GDM1 (cell line): Measurements from ENCODE around the gene PAPSS2.
"Not testable (repeated sequence)": the region's sequence is repeated elsewhere in the genome, so short reads cannot be mapped to it uniquely, and the experiment has no call there.

ENCODE experiments used
- DNase-seq: peaks from one replicate; lab custom pipeline; 2025; lab: John Stamatoyannopoulos, UW

The PAPSS2 gene

DNA sequence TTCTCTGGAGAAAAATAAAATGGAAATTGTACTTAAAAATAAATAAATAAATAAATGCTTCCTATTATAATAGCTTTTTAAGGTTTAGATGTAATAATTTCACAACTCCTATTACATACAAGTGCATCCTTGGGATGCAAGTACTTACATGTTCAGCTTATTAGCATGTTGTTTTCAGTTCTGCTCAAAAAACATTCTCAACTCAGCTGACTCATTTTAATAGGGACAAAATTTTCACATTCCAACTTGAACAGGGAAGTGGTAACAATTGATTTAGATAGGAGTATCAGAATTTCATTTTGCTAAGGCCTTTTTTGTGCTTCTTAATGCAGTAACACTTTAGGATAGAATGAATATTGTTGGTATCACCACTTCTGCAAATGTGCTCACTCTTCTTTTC lies 16.7 kb upstream of the PAPSS2 start:
- DNase-seq, result no peak

GRCh38 chr10:87643920-87644319 lies 15.8 kb upstream of the PAPSS2 start:
- DNase-seq, result no peak

DNA sequence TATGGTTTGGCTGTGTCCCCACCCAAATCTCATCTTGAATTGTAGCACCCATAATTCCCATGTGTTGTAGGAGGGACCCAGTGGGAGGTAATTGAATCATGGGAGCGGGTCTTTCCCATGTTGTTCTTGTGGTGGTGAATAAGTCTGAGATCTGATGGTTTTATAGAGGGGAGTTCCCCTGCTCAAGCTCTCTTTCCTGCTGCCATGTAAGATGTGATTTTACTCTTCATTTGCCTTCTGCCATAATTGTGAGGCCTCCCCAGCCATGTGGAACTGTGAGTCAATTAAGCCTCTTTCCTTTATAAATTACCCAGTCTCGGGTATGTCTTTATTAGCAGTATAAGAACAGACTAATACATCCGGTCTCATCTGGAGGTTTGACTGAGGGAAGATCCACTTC lies 15.2 kb upstream of the PAPSS2 start:
- not testable (repeated sequence) for DNase-seq

DNA sequence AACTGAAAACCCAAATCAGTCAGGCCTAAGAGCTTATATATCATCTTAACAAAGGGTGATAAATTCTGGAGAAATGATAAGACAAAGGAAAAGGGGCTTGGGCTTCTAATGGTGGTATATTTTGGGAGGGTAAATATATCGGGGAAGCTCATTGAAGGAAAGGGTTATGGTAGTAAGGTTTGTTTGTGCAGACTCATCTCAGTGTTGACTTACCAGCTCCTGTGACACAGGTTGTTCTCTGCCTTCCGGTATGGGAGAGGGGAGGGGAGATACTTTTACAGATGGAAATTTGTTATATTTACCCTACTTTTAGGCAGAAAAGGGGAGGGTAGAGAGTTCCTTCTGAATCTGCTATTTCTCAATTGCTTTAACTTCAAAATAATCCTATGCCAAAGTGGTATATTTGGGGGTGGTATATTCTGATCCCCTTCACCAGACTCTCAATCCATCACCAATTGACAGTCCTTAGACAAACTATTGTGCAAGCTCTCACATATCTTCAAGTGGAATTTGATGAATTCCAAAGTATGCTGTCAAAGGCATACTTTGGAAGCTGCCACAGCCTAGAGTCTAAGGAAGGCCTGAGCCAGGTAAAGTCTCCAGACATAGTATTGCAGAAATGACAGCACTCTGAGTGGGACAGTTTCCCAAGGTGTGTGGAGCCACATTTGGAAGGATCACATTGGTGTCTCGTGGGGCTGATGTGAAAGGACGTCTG lies 13.3 kb upstream of the PAPSS2 start:
- DNase-seq, result no peak

DNA sequence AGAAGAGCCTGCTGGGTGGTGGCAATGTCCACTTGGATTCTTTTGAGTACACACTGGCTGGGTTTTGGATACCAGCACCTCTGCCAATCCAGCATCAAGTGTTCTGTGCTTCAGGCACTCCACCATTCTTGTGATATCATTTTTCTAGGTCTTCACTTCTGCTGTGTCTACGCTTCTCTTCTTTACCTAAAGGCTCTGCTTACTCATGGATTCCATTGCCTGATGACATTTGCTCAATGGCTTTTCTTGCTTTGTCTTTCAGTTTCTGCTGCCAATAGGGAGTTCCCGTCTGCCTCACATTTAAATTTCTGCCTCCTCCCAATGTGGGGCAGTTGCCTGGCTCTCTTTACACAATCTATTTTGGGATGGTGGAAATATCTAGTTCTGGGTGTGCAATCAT lies 12.7 kb upstream of the PAPSS2 start:
- no peak for DNase-seq

DNA sequence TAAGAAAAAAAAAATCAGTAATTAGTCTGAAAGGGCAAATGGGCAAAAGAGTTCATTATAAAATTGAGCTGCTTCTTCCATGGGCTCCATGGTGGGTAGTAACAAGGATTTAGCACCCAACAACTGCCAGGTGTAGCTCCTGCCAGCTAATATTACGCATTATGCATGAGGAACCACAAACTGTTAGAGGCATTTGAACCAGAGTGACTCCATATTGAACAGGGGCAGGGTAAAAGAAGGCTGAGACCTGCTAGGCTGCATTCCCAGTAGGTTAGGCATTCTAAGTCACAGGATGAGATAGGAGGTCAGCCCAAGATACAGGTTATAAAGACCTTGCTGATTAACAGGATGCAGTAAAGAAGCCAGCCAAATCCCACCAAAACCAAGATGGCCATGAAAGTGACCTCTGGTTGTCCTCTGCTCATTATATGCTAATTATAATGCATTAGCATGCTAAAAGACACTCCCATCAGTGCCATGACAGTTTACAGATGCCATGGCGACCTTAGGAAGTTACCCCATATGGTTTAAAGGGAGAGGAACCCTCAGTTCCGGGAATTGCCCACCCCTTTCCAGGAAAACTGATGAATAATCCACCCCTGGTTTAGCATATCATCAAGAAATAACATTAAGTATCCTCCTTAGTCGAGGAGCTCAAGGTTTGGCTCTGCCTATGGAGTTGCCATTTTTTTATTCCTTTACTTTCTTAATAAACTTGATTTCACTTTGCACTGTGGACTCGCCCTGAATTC lies 8.7 kb upstream of the PAPSS2 start:
- no peak for DNase-seq

DNA sequence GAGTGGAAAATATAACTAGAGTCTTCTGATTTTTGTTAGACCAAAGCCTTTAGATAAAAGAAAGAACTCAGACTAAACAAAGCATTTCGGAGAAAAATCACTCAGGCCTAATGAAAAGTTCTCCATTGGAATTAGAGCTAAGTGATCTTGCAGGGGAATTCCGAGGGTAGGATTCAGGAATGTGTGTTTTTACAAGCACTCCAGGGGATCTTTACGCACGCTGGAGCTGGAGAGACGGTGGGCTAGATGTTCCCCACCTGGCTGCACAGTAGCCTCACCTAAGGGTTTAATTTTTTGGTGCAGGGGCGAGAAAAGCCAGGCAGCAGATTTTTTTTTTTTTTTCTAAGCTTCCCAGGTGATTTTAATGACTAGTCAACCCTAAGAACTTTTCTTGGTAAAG lies 7.9 kb upstream of the PAPSS2 start:
- no peak for DNase-seq

GRCh38 chr10:87652261-87652660 lies 7.4 kb upstream of the PAPSS2 start:
- no peak for DNase-seq

GRCh38 chr10:87654212-87654611 lies 5.5 kb upstream of the PAPSS2 start:
- DNase-seq, result no peak

DNA sequence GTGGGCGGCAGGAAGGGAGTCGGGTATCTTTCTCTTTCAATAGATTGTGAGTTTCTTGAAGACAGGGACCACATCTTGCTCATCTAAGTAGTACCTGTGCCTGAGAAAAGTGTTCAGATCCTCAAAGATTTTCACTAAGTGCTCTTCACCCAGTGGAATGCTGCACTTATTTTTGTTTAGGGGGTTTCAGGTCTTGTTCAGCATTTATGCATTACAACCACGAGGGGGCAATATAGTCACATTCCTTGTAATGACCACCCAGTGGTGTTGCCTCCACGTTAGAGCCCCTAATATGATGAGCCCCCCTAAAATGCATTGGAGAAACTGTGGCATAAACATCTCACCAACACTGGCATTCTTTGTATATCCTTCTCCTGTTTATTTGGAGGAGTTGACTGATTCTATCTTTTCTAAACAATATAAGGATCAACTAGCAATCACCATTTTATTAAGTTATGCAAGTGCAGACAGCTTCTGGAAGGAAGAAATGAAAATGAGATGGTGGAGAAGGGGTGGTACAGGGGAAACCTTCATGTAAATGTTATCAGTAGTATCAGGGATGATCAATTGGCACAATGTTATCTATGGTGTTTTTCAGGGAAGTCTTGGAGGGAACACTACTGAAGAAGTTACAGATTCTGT lies 3.1 kb upstream of the PAPSS2 start:
- DNase-seq, result peak; percentile 19

- no peak for DNase-seq
Observed at GRCh38 chr10:87657371-87657770, 2.3 kb upstream of the PAPSS2 start.

DNA sequence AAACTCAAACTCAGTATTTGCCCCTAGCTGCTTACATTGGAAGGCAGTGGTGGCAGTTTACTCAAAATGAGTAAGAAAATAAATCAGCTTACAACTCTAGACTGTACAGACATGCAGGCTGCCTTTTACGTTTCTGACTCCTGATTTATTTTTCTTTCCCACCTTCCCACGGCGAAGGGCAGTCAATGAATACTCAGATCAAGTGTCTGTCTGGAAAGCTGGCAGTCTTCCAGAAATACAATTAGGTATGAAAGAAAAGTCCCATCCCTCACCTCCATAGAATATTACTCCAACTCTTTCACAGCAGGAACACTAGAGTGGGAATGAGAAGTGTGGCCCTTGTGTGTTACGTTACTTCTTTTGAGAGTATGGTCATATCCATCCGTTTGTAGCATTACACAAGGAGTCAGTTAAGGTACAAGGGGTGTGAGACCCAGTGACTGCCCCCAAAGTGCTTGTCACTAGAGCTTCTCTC lies 1.3 kb upstream of the PAPSS2 start:
- no peak for DNase-seq

GRCh38 chr10:87658858-87659555 lies 671 bp upstream of the PAPSS2 start:
- no peak for DNase-seq

- DNase-seq, result no peak
Observed at GRCh38 chr10:87660484-87661133, 931 bp downstream of the PAPSS2 start.

DNA sequence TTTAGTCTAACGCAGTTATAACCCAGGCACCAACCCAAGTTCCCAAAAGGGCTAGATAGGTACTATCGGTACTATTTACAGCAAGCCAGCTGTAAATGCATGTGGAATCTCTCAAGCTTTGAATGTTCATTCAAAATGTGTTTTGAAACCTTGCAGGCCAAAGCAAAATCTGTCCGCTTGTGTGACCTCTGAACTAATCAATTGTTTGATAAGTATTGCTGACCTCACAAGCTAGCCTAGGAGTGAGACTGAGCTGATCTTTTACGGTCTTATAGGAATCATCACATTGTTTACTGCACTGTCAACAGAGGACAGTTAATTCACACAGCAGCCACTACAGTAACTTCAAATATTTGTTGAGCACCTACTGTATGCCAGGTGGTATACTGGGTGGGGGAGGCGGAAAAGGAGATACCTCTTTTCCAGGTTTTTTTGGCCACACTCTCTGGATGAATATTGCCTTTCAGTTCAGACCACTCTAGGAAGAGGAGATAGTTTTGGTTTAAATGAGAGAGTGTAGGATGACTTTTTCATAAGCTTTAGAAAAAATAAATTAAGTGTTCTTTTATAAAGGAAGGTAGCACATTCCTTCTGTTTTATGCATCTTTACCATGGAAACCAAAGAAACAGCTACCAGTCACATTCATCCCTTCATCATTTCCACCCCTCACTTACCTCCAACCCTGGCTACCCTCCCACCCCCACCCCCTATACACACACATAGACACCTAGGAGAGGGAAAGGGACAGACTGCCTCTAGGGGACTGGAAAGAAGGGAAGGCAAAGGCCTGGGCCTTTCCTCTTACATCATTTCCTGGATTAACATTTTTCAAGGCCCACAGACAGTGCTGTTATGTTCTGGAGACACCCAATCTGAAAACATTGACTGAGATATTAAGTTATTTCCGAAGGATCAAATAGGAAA lies 2.4 kb downstream of the PAPSS2 start:
- DNase-seq, result no peak

- no peak for DNase-seq
Observed at GRCh38 chr10:87664276-87664701, 4.6 kb downstream of the PAPSS2 start.

DNA sequence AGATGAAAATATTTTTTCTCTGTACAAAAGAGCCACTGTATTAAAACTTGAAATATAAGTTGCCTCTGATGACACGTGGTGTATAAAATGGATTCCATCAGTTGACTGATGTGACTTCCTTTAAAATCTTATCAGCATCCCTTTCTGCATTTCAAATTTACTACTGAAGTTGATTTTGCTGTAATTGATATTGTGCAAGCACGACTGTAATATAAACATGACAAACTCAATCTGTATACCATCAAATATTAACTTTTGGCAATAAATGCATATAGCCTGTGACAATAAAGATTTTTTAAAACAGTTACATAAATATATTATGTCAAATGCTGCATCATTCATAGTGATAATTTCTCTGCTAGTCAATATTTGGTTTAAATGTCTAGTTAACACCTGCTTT lies 7.8 kb downstream of the PAPSS2 start:
- DNase-seq, result no peak

DNA sequence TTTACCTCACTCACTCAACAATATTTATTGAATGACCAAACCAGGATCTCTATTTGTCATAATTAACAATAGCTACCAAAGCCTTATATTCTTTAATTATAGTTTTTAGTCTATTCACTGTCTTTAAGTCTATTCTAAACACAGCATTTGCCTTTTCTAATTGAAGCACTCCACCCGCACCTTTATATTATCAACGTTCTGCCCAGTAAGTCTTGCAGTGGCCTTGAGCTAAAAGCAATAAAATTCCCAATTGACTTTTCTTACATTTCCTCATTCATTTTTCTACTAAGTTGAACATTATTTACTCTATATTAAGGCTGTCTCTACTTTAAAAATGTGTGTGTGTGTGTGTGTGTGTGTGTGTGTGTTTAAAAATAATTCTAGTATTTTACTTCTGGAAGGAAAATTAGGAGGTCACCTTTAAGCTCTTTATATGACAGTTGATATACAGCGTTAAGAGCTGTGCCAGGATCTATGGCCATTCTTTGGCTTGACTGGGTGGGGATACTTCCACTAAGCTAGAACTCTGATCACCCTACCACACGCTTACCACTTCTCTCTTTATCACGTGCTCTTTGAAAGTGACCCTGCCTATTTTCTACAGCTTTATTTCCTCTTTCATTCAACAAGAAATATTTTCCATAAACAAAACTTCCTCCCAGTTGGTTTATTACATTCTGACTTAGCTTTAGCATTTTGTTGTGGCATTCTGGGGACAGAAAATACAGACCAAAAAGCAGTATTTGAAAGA lies 8.8 kb downstream of the PAPSS2 start:
- no peak for DNase-seq

DNA sequence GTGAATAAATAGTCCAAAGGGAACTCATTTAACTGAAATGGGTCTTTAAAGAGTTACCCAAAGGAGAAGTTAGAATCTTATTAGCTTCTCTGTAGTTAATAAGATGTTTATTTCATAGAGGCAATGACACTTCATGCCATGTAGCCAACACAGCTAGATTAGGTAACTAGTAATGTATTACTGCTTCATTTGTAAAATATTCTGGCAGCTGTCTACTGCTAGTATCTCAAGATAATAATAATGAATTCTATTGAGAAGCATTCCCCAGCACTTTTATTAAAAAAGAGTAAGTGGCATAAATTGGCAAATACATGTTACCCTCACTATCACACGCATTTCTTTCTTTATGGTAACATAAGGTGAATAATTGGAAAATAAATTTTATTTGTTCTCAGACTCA lies 10.1 kb downstream of the PAPSS2 start:
- DNase-seq, result no peak

DNA sequence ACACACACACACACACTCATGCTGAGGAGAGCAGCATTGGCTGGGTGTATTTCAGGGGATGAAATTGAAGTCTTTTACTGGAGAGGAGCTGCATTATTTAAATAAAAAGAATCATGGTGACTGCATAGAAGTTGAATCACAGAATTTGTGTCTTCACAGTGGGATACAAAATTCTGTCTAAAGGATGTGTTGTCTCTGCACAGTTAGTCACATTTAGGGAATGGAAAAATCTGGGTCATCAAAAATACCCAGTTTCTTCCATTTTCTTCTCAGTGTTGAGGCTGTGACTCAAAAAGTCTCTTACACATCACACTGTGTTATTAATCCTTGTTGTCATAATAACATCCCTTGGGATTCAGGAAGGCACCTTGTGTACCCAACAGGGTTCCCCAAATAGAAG lies 10.9 kb downstream of the PAPSS2 start:
- DNase-seq, result no peak
